ENCODE measurements around the gene MROH2A.

The MROH2A gene

DNA sequence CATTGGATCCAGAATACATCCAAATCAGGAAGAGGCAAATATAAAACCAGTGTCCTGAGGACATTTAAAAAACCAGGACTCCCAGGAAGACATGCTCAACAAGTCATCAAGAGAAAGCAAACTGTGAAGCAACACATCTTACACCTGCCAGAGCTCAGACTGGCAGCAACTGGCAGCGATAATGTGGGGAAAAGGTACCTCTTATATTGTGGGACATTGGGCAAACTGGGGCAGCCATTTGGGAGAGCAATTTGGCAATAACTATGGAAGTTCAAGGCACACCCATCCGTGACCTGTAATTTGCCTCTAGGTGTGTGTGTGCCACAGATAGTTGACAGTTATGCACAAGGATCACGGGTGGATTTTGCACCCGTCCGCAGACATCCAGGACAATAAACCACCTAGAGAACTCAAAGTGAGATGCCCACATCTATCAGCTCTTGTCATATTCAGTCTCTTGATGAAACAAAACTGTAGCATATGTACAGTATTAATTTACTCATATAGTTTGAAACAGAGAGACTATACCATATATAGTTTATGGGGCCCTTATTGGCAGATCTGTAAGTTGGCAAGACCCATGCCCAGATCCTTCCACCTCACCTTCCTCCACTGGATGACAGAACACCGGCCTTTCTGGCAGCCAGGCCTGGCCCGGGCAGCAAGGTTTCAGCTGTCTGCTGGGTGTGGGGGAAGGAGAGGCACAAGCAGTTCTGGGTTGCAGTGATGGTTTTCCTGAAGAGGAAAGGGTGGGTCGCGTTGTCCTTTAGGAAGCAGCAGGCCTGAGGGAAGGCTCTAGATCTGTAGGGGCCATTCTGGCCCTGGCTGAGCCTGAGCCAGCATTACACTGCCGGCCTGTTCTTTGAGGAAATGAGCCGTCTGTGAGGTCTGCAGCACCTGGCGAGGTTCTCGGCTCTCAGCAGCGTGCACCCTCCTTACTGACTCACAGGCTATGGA lies 57.4 kb downstream of the MROH2A start:
- no peak for DNase-seq (ENCODE audit: low spot score)

DNA sequence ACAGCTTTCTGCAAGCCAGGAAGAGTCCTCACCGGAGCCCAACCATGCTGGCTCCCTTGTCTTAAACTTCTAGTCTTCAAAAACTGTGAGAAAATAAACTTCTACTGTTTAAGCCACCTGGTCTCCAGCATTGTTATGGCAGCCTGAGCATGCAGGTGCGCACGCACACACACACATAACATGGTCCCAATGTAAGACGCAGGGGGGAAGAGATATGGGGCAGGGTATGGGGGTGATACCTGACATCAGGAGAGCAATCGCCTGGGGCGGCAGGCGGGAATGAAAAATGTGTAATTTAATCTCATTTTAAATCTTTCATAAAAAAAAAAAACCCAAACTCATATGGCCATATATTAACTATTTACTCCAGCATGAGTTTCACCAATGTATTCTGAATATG lies 58.2 kb downstream of the MROH2A start:
- DNase-seq (ENCODE audit: low spot score): no peak

DNA sequence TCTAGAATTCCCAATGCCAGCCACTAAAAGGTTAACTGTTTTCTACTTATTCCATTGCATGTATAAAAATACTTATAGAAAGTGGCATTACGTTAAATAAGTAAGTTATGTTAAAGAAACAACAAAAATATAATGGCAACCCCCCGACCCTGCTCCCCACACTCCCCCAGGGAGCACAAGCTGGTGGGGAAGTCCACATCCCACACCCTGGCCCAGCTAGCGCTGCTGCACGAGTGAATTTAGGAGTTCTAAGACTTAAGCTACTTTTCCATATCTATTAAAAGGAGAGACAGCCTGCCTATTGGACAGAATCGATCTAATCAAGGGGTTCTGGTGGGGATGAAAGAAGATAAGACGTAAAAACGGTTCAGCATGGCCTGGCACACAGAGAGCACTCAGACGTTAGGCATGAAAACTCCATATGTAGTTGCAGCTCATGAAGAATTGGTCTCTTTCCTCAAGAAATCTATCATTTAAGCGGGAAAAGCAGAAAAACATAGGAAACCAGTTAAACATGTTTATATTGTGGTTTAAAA lies 59.6 kb downstream of the MROH2A start:
- DNase-seq (ENCODE audit: low spot score): no peak

DNA sequence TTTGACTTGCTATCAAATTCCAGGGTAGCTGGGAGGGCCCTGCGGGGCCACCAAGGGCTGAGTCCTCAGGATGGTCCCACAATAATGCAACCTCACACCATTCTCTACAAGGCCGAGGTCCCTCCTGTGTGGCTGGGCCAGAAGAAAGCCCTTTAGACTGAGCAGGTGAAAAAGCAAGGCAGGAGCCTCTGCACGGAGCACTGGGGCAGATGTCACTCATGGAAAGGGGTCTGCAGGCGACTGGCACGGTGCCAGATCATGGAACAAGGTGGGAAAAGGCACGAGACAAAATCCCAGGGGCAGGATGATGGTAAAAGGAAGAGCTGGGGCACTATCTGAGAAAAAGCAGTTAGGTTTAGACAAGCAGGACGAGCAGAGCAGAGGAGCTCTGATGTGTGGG lies 60.1 kb downstream of the MROH2A start:
- no peak for DNase-seq (ENCODE audit: low spot score)

DNA sequence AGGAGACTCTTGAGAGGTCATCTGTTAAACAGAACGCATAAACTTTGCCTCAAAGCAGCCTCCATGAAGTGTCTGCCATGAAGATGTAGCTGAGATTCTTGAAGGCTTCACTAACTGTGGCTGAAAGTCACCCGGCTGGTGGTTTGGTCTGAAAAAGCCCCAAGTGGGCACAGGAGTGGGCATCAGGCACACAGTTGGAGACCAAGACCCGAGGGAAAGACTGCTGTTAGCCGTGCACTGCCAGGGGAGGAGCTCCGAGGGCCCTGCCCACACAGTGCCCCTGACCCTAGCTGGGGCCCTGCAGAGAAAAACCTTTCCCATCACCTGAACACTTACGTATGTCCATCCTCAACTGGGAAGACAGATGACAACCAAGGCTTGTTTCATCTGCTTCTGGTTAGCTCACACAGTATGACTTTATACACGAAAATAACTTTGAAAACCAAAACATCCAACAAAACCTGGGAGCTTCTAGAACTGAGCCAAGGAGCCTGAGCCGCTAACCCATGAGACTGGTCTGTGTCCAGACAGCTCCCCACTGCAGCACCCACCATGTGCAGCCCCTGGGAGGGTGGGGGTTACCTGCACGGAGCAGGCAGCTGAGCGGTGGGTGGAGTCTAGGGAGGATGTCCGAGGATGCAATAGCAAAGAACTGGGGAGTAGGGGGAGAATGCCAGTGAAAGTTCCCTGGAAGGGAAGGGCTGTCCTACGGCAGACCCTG lies 60.8 kb downstream of the MROH2A start:
- no peak for DNase-seq (ENCODE audit: low spot score)

DNA sequence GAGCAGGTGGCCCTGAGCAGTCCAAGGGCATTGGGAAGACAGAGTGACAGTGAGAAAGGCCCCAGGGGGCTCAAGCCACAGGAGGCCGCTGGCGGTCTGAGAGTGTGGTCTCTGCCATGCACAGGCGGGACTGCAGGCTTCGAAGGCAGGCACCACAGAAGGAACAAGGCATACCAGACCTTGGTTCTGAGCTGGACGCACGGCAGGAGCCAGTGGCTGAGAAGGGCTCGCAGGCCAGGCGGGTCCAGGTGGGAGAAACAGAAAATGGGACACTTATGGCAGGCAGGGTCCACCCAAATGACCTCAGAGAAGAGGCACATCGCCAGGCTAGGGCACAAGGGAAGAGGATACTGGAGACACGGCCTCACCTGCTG lies 61.3 kb downstream of the MROH2A start:
- DNase-seq (ENCODE audit: low spot score): no peak

DNA sequence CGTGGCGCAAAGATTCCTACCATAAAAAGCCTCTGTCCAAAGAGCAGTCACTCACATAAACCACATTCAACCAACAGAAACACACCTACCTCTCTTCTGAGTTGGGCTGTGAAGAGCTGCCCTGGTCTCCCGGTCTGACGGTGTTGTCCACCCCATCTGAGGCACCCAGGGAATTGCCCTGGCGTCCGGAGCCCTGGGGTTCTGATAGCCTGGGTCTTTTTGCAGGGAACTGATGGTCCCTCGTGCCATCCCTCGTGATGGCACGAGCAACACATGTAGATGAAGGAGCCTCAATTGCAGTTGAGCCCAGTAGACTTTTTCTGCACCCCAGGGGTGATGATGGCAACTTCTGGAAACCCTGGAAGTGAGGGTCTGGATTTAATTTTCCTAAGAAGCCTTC lies 62.4 kb downstream of the MROH2A start:
- no peak for DNase-seq (ENCODE audit: low spot score)

DNA sequence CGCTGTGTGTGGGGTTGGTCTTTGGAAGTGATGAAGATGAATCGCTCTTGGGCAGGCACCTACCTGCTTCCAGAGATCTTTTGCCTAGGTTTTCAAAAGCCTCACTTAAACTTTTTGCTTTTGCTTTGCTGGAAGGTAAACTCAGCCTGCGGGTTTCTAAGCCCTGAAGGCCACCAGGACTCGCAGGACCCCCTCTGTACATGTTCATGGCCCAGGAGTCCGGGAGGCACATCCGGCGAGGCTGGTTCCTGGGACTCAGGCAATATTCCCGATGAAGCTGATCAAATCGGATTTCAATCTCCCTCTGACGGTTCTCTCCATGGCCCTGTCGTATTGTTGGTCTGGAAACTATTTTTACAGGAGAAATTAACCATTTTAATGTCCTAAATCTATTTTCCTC lies 63.1 kb downstream of the MROH2A start:
- no peak for DNase-seq (ENCODE audit: low spot score)

DNA sequence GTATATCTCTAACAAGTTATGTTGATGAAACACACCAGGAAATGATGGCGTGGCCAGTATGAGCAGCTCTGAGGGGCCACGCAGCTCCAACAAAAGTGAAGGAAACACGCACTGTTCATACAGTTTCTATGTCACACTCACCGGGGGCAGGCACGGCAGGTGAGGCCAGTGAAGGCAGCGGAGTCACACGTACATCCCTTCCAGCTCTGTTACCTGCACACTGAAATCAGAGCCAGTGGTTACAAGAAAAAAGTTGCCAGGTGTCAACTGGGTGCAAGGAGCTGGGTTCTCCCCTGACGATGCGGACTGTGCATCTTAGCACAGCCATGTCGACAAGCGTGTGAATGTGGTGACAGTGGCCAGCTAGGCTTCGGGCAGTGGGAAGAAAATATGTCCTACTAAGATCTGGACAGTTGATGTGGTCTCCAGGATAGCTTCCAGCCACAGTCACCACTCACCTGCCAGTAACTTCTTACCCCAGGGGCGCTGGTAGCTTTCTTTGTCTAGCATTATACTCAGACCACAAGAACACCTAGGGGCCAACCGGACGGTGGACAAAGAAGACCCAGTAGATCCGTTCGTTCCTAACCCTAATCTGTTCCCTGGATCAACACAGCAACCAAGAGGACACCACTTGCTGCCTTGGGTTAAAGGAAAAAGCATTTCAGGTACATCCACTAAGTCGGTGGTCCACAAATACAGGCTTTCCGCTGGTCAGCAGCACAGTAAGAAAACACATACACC lies 66.1 kb downstream of the MROH2A start:
- DNase-seq (ENCODE audit: low spot score): no peak

DNA sequence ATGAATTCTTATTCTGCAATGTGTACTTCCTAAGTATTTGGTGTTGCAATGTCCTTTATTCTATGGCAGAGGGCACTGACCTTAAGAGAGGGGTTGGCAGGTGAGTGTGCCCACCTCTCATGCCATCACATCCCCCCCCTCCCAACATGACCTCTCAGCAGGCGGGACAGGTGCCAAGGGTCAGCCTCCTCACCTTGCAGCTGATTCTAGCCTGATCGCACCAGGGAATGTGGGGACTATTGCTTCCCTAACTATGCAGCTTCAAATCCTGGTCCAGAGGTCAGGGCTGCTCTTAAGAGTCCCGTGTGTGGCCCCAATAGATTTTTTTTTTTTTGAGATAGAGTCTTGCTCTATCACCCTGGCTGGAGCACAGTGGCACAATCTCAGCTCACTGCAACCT lies 66.7 kb downstream of the MROH2A start:
- no peak for DNase-seq (ENCODE audit: low spot score)

DNA sequence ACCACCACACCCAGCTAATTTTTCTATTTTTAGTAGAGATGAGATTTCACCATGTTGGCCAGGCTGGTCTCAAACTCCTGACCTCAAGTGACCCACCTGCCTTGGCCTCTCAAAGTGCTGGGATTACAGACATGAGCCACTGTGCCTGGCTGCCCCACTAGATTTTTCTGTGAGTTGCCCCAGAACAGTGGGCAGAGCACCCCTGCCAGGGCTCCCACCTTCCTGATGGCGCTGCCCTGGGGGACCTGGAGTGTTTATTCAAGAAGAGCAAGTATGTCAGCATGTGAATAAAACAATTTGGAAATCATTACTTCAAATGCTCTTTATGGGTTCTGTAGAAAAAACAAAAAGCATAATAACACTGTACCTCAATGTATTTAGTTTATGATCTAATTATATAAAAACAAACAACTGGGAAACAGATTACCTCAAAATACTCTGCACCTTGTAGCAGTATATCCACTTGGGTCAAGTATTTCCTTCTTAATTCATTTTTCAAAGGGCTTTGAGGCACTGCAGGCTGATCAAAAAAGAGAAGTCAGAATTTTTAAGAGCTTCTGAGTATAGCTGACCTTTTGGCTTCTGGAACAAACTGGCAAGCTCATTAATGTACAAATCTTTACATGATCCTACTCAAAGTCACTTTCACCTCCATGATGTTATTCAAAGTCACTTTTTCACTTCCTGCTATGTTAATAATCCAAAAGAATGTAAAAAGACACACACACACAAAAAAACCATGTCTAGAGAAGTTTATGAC lies 67.4 kb downstream of the MROH2A start:
- no peak for DNase-seq (ENCODE audit: low spot score)

DNA sequence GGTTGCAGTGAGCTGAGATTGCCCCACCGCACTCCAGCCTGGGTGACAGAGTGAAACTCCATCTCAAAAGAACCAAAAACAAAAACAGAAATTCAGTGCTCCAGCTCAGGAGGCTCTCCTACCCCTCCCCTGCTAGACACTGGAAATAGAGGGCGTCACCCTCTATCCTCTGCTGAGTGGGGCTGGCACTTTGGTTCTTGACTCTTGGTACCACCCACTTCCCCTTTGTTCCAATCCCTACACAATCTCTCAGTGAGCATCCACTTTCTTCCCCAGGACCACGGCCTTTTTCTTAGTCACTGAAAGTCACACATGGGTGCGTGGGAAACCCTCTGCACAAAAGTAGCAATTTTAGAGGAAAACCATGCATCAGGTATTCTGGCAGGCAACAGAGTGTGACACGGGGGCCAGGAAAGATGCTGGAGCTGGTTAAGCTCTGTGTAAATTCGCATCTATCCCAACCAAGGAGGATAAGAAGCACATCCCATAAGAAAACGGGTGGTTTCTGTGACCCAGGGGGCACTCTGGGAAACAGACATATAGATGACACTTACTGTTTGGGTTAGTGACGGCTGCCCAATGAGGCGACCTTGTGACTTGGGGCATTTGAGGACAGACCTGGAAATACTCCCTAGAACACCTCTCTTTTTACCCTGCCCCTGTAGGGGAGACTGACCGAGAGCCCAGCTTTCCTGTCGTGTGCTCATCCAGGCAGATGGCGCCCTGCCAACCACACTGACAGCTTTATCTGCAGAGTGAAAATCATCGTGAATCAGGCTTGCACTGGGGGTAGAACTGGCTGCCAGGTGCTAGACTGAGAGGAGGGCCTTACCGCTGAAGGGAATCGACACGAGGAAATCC lies 68.5 kb downstream of the MROH2A start:
- no peak for DNase-seq (ENCODE audit: low spot score)

DNA sequence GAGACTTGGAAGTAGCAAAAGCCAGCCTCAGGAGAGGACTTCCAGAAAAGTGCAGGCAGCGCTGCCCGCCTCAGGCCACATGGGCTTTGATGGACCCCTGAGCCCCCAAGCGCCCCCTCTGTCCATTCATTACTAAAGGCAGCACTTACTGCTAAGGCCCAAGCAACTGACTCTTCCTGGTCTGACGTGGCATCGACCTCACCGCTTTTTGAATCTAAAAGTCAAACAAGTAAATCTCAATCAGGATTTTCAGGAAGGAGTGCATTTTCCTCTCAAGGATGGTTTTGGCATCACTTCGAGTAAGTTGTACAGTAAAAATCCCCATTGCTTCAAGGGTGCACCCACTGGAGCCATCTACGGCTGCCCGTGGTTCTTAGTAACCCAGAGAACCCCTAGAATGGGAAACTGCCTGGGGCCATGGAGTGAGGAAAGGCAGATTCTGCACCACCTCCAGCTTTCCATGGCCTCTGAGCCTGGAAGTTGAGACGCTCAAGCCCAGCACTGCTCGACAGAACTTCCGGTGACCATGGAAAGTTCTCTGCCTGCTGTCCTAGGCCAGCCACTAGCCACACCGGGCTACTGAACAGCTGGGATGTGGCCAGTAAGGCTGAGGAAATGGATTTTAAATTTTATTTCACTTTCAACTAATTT lies 69.2 kb downstream of the MROH2A start:
- no peak for DNase-seq (ENCODE audit: low spot score)

DNA sequence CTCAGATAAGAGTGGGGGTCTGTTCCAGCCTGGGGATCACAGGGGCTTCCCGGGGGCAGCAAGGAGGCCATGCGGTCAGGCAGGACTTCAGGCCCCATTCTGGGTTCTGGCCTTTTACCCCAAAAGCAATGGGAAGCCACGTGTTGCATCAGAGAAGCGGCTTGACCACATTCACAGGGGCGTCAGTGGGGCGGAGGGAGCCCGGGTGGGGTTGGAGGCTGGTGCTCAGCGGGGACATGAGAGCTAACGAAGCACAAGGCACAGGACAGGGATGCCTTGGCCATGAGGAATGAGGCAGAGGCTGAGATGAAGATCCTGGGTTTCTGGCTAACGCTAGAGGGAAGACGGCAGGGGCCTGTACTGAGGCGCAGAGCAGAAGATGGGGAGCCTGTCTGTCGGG lies 70.1 kb downstream of the MROH2A start:
- DNase-seq (ENCODE audit: low spot score): no peak

DNA sequence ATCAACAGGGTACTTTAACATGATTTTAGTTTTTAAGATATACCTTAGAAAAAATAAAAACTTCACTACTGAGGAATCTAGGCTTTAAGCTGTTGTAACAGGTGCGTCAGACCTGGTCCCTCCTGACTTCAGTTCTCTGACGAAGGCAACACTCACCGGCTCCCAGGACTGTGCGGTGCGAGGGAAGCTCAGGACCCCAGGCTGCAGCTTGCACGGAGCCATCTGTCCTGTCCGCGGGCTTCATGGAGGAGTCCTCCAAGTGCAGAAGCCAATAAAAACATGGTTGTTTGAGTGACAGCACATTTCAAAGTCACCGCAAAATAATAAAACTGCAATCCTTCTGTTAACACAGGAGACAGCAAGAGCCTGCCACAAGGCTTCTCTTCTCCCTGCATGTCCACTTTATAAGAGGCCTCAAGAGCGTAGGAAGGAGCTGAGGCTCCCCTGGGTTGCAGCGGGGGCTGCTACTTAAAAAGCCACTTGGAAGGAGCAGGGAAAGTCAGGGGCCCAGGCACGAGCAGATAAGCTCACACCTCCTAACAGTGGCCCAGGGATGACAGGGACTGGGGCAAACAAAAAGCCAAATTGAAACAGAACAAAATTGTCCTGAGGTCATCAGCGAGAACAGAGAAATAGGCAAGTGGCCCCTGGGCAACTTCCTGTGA lies 71.6 kb downstream of the MROH2A start:
- DNase-seq (ENCODE audit: low spot score): no peak

DNA sequence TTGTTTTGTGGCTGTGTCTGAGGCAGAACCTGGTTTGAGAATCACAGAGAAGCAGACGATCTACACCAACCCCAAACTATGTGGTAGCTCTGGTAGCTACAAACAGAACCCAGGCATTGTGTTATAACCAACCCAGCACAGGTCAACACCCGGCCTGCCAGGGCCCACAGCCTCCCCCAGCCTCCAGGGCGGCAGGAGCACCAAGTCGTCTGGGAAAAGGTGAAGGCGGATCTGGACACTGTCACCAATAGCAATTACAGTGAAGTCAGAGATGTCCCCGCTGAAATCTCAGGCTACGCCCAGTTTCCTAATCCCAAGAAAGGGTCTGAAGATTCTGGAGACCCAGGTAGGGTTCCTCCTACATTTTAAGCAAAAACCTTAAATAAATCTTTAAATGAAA lies 72.6 kb downstream of the MROH2A start:
- DNase-seq (ENCODE audit: low spot score): no peak

DNA sequence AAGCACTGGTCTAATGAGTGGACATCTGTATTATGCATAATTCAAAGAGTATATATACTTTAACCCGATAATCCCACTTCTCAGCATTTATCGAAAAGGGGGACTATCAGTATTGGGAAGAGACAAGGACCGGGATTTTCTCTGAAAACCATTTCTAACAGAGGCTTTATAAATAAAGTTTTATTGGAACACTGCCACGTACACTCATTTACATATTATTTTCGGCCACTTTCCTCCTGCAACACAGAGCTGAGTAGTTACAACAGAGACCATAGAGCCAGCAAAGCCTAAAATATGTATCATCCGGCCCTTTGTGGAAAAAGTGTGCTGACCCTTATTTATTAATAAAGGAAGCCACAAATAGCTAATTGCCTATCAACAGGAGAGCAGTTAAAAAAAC lies 73.0 kb downstream of the MROH2A start:
- no peak for DNase-seq (ENCODE audit: low spot score)

DNA sequence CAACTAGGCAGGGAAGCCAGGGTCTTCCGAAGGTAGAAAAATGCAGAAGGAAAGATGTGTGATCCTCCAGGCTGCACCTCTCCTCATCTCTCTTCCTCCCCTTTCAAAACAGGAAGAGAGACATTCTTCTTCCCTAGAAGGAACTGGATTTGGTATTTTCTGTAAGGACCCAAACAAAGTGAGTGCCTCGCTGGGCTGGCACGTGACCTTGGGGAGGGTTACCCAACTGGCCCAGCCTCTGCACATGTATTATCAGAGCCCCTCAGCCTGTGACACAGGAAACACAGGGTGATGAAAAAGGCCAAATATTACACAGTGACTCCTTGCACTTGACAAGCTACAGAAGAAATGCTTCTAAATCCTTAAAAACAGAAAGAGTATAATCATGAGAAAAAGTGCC lies 73.9 kb downstream of the MROH2A start:
- DNase-seq (ENCODE audit: low spot score): no peak

DNA sequence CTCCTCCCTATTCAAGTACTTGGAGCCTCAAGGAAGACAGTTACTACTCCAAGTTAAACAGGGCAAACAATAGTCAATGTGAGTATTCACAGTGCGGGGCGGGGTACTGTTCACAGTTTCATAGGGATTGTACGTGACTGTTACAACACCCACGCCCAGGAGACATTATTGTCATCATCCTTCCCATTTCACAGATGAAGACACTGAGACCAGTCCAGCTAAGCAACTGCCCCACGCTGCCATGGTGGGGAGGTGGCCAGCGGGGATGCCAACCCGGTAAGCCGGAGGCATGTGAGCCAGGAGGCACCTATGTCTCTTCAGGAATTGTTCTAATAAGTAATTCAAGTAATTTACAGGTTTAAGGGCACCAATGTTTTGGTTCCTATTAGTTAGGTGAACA lies 75.2 kb downstream of the MROH2A start:
- DNase-seq (ENCODE audit: low spot score): no peak

DNA sequence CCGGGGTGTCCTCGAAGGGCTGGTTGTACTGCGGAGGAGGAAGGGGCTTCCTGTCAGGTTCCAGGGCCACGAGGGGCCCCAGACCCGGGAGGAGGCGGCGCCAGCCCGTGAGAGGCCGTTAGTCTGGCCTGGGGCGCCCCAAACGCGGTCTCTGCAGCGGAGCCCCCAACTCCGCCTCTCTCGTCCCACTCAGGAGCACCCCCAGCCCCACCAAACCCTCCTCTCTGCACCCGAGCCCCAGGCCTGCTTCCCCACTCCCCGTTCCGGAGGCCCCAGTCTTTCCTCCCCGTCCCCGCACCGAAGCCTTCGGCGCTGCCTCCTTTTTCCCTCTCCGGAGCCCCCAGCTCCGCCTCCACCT lies 75.7 kb downstream of the MROH2A start:
- no peak for DNase-seq (ENCODE audit: low spot score)

All from activated CD4-positive, alpha-beta T cell treated with anti-CD3 and anti-CD28 coated beads, Interleukin-2, Interleukin-4, amounts not matched to agents 100 ng/mL and 50 ng/mL, durations not matched to agents 16 hours and 8 hours (primary cell).